HCT116 (cell line): ENCODE results near the gene HS3ST2. TPM values are rescaled to one million over a fixed set of nuclear protein-coding genes. Genes with fewer than 3 reads are reported as not detected.

ENCODE experiments used
- ATAC-seq: fragments of 200-7000 bp; cut with Tn5 transposase; 2 replicates; pipeline ENCODE4 v1.9.1; 2020; ENCODE audit warnings: mild to moderate bottlenecking, moderate library complexity
- BruUV-seq: library from RNA; stranded (reverse); fragments of 400-500 nt; replicated peaks from 2 replicates; lab custom pipeline; 2021; lab: Mats Ljungman, UMichigan
- CTCF ChIA-PET: fragments of 300-600 bp; sonication (Branson Sonifier 250); formaldehyde crosslinking; loops from one replicate; lab custom pipeline; 2021; ENCODE audit warnings: antibody characterized with exemption; lab: Charles Lee
- POLR2A ChIA-PET: fragments of 300-600, 350-600 bp; sonication (Branson Sonifier 250); formaldehyde crosslinking; loops from one replicate; lab custom pipeline; 2021; ENCODE audit warnings: antibody characterized with exemption; lab: Charles Lee
- RAD21 ChIA-PET, 2 experiments: fragments of 300-600 bp; sonication (Branson Sonifier 250); formaldehyde crosslinking; loops; one replicate each; lab custom pipeline; 2023; ENCODE audit warnings: low total read pairs in 2 of 2; ENCODE audit not compliant: uncharacterized antibody in 2 of 2, unreplicated experiment in 2 of 2, low non-redundant PET in 1 of 2; lab: Charles Lee
- DNase-seq: peaks from one replicate; pipeline ENCODE4 v3.0.0-alpha.2; 2010; ENCODE audit warnings: low read depth, low spot score
- H2AFZ ChIP-seq: fragments of 200-600 bp; shearing (Covaris generic), sonication (generic); 2 replicates; pipeline ENCODE4 v1.6.1; 2017; ENCODE audit warnings: low read depth, mixed run types, mixed read lengths, antibody characterized with exemption, low read length; ENCODE audit not compliant: poor library complexity, severe bottlenecking
- H3K27ac ChIP-seq: 2 replicates; pipeline ENCODE4 v1.5.1; 2012; ENCODE audit warnings: low read depth, low read length
- H3K27me3 ChIP-seq: fragments of 200-600 bp; sonication (generic); 2 replicates; pipeline ENCODE4 v1.6.1; 2016; ENCODE audit warnings: mixed run types, low read length, mixed read lengths; ENCODE audit not compliant: insufficient read depth
- H3K36me3 ChIP-seq, 2 experiments: fragments of 200-500 bp in 1 of 2; fragments of 200-600 bp in 1 of 2; sonication (Bioruptor generic) in 1 of 2; sonication (generic) in 1 of 2; 2 replicates each; pipeline versions ENCODE4 v1.5.1 to v1.6.1; 2014 to 2016; ENCODE audit warnings: low read length in 2 of 2, inconsistent platforms in 1 of 2, mixed read lengths in 1 of 2, mixed run types in 1 of 2; ENCODE audit not compliant: insufficient read depth in 2 of 2, control insufficient read depth in 1 of 2
- H3K4me1 ChIP-seq, 2 experiments: fragments of 200-600 bp in 1 of 2; sonication (generic) in 1 of 2; 2 replicates each; pipeline versions ENCODE4 v1.5.1 to v1.6.1; 2012 to 2017; ENCODE audit warnings: low read length in 2 of 2, inconsistent platforms in 1 of 2, mild to moderate bottlenecking in 1 of 2, mixed read lengths in 1 of 2, mixed run types in 1 of 2, moderate library complexity in 1 of 2; ENCODE audit not compliant: insufficient read depth in 2 of 2, control insufficient read depth in 1 of 2
- H3K4me2 ChIP-seq: fragments of 200-600 bp; sonication (generic); 2 replicates; pipeline ENCODE4 v1.6.1; 2017; ENCODE audit warnings: mixed run types, low read length, mixed read lengths
- H3K4me3 ChIP-seq, 2 experiments: fragments of 200-600 bp in 1 of 2; sonication (generic) in 1 of 2; replicated peaks in 1 of 2; 2 replicates each; pipeline ENCODE4 v1.5.1; 2011 to 2016; ENCODE audit warnings: low read length in 2 of 2, control low read depth in 1 of 2, low read depth in 1 of 2, mild to moderate bottlenecking in 1 of 2, mixed read lengths in 1 of 2, mixed run types in 1 of 2
- H3K79me2 ChIP-seq: fragments of 200-600 bp; sonication (generic); 2 replicates; pipeline ENCODE4 v1.6.1; 2017; ENCODE audit warnings: mild to moderate bottlenecking, mixed run types, low read length, moderate library complexity, mixed read lengths; ENCODE audit not compliant: insufficient read depth
- H3K9ac ChIP-seq: fragments of 200-600 bp; sonication (generic); 2 replicates; pipeline ENCODE4 v1.6.1; 2016; ENCODE audit warnings: low read length, mixed read lengths
- H3K9me2 ChIP-seq: fragments of 200-600 bp; sonication (generic), shearing (Covaris generic); 2 replicates; pipeline ENCODE4 v1.6.1; 2017; ENCODE audit warnings: mixed run types, mild to moderate bottlenecking, moderate library complexity; ENCODE audit not compliant: insufficient read depth
- H3K9me3 ChIP-seq, 2 experiments: fragments of 200-500 bp in 1 of 2; fragments of 200-600 bp in 1 of 2; sonication (Bioruptor generic) in 1 of 2; sonication (generic) in 1 of 2; 2 replicates each; pipeline ENCODE4 v1.6.1; 2014 to 2017; ENCODE audit warnings: low read length in 2 of 2, mixed read lengths in 2 of 2, inconsistent platforms in 1 of 2, low read depth in 1 of 2, mild to moderate bottlenecking in 1 of 2, mixed run types in 1 of 2, moderate library complexity in 1 of 2; ENCODE audit not compliant: control insufficient read depth in 1 of 2, insufficient read depth in 1 of 2
- H4K20me1 ChIP-seq: fragments of 200-600 bp; sonication (generic), shearing (Covaris generic); 2 replicates; pipeline ENCODE4 v1.6.1; 2017; ENCODE audit warnings: mixed run types, mild to moderate bottlenecking, moderate library complexity; ENCODE audit not compliant: insufficient read depth
- CEBPB ChIP-seq: IDR thresholded peaks from 2 replicates; pipeline ENCODE4 v1.6.1; 2012; ENCODE audit warnings: low read depth
- EGR1 ChIP-seq: IDR thresholded peaks from 2 replicates; pipeline ENCODE4 v1.6.1; 2012; ENCODE audit warnings: low read depth
- ELF1 ChIP-seq: IDR thresholded peaks from 2 replicates; pipeline ENCODE4 v1.6.1; 2012; ENCODE audit warnings: low read depth, borderline replicate concordance
- FOSL1 ChIP-seq: IDR thresholded peaks from 2 replicates; pipeline ENCODE4 v1.6.1; 2012; ENCODE audit warnings: low read depth
- JUND ChIP-seq: IDR thresholded peaks from 2 replicates; pipeline ENCODE4 v1.6.1; 2012
- SP1 ChIP-seq: IDR thresholded peaks from 2 replicates; pipeline ENCODE4 v1.6.1; 2012; ENCODE audit warnings: low read depth
- SRF ChIP-seq: IDR thresholded peaks from 2 replicates; pipeline ENCODE4 v1.6.1; 2012; ENCODE audit warnings: low read depth
- YY1 ChIP-seq: IDR thresholded peaks from 2 replicates; pipeline ENCODE4 v1.6.1; 2011; ENCODE audit warnings: low read length, low read depth, moderate library complexity, mild to moderate bottlenecking; ENCODE audit not compliant: insufficient replicate concordance; ENCODE audit errors: extremely low read depth
- ZNF274 ChIP-seq: fragments of 200-500 bp; sonication (Bioruptor generic); IDR thresholded peaks from 2 replicates; pipeline ENCODE4 v1.6.1; 2014; ENCODE audit warnings: mild to moderate bottlenecking, low read depth, low read length, inconsistent platforms
- intact Hi-C: fragments of 100-400 bp; cut with micrococcal nuclease; formaldehyde crosslinking; loops from 2 replicates; pipeline ENCODE4 v1.10.0; 2022
- total RNA-seq: library from RNA; stranded (reverse); gene quantifications from one replicate; pipeline ENCODE4 v1.2.1, GENCODE V29; 2021; ENCODE audit not compliant: unreplicated experiment
- TF ChIP-seq, protein P1 (sequence below), 3 experiments: fragments of 200-600 bp in 1 of 3; sonication (generic) in 1 of 3; IDR thresholded peaks in 2 of 3; conservative IDR thresholded peaks in 1 of 3; 2 replicates each; pipeline ENCODE4 v1.5.1; 2012 to 2017; ENCODE audit warnings: low read depth in 2 of 3, low read length in 2 of 3, antibody characterized with exemption in 1 of 3, borderline replicate concordance in 1 of 3, control low read depth in 1 of 3, mild to moderate bottlenecking in 1 of 3, mixed read lengths in 1 of 3, mixed run types in 1 of 3, moderate library complexity in 1 of 3; ENCODE audit not compliant: insufficient read depth in 1 of 3
- TF ChIP-seq, protein P2 (sequence below): IDR thresholded peaks from 2 replicates; pipeline ENCODE4 v1.6.1; 2012; ENCODE audit warnings: low read depth
- TF ChIP-seq, protein P3 (sequence below): IDR thresholded peaks from 2 replicates; pipeline ENCODE4 v1.6.1; 2012

The HS3ST2 gene
- total RNA-seq, 1 experiment from 2014 or later, result not detected

DNA sequence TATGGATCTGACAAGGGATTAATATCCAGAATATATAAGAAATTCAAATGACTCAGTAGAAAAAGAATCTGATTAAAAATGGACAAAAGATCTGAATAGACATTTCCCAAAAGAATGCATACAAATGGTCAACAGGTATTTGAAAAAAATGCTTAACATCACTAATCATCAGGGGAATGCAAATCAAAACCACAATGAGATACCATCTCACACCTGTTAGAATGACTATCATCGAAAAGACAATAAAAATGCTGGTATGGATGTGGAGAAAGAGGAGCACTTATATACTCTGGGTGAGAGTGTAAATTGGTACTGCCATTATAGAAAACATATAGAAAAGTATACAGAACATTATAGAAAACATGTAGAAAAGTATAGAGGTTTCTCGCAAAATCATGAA, 16.4 kb upstream of the HS3ST2 start (continued):
- TF ChIP-seq EGR1 (no peak), ELF1 (no peak), CEBPB (no peak)

DNA sequence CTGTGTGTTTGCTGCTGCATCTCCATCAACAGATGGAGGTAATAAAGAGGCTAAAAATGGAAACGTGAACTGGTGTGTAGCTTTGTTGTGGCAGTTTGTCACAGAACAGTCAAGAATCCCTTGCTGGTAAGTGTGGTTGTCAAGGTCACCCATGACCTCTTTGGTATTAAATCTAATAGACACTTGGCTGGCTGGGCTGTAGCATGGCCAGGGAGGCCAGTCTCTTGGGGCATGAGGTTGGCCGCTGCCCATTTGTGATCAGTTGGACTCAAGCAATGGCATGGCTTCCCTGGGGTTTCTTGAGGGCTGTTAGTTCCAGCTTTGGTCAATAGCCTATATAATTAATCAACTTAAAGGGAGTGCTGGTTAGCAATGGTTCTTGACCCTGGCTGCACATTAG, 14.8 kb upstream of the HS3ST2 start:
- no TSS peak for BruUV-seq

DNA sequence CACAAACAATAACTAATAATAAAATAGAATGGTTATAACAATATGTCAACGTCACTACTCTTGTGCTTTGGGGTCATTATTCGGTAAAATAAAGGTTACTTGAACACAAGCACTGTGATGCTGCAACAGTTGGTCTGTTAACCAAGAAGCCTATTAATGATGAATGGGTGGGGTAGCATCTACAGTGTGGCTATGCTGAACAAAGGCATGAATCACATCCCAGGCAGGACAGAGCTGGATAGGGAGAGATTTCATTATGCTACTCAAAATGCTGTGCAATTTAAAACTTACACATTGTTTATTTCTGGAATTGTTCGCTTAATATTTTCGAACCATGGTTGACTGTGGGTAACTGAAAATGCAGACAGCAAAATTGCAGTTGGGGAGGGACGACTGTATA, 9.1 kb upstream of the HS3ST2 start:
- no peaks in the 10 kb centered on the region for H3K79me2 ChIP-seq
- ChIA-PET CTCF (no interaction called here), POLR2A (no interaction called here), RAD21 (no interaction called here)
- H3K27me3 ChIP-seq, result peaks cover 37% of the 10 kb centered on the region
- H3K4me1 ChIP-seq, result no peaks in the 10 kb centered on the region
- TF ChIP-seq, protein P1, sequence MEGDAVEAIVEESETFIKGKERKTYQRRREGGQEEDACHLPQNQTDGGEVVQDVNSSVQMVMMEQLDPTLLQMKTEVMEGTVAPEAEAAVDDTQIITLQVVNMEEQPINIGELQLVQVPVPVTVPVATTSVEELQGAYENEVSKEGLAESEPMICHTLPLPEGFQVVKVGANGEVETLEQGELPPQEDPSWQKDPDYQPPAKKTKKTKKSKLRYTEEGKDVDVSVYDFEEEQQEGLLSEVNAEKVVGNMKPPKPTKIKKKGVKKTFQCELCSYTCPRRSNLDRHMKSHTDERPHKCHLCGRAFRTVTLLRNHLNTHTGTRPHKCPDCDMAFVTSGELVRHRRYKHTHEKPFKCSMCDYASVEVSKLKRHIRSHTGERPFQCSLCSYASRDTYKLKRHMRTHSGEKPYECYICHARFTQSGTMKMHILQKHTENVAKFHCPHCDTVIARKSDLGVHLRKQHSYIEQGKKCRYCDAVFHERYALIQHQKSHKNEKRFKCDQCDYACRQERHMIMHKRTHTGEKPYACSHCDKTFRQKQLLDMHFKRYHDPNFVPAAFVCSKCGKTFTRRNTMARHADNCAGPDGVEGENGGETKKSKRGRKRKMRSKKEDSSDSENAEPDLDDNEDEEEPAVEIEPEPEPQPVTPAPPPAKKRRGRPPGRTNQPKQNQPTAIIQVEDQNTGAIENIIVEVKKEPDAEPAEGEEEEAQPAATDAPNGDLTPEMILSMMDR (IDR thresholded peaks at IDR 0.05 in 2 of 3, conservative IDR thresholded peaks at IDR 0.05 in 1 of 3; ENCODE audit: borderline replicate concordance in 1 of 3, insufficient read depth in 1 of 3, low read depth in 2 of 3, low read length in 2 of 3), result no peak
- no peak for TF ChIP-seq EGR1
- TF ChIP-seq, protein P2, sequence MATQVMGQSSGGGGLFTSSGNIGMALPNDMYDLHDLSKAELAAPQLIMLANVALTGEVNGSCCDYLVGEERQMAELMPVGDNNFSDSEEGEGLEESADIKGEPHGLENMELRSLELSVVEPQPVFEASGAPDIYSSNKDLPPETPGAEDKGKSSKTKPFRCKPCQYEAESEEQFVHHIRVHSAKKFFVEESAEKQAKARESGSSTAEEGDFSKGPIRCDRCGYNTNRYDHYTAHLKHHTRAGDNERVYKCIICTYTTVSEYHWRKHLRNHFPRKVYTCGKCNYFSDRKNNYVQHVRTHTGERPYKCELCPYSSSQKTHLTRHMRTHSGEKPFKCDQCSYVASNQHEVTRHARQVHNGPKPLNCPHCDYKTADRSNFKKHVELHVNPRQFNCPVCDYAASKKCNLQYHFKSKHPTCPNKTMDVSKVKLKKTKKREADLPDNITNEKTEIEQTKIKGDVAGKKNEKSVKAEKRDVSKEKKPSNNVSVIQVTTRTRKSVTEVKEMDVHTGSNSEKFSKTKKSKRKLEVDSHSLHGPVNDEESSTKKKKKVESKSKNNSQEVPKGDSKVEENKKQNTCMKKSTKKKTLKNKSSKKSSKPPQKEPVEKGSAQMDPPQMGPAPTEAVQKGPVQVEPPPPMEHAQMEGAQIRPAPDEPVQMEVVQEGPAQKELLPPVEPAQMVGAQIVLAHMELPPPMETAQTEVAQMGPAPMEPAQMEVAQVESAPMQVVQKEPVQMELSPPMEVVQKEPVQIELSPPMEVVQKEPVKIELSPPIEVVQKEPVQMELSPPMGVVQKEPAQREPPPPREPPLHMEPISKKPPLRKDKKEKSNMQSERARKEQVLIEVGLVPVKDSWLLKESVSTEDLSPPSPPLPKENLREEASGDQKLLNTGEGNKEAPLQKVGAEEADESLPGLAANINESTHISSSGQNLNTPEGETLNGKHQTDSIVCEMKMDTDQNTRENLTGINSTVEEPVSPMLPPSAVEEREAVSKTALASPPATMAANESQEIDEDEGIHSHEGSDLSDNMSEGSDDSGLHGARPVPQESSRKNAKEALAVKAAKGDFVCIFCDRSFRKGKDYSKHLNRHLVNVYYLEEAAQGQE, result no peak
- no peak for TF ChIP-seq ELF1
- TF ChIP-seq SRF, result no peak
- no peak for TF ChIP-seq JUND
- TF ChIP-seq, protein P3, sequence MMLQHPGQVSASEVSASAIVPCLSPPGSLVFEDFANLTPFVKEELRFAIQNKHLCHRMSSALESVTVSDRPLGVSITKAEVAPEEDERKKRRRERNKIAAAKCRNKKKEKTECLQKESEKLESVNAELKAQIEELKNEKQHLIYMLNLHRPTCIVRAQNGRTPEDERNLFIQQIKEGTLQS, result no peak
- TF ChIP-seq SP1, result no peak
- H3K9me3 ChIP-seq, result no peaks in the 10 kb centered on the region
- H3K4me3 ChIP-seq, result no peak overlapping the region
- ATAC-seq (no peak), DNase-seq (no peak)
- intact Hi-C loops, result no loop called here
- H3K4me2 ChIP-seq, result no peak overlapping the region
- no peaks in the 10 kb centered on the region for H3K36me3 ChIP-seq
- H2AFZ ChIP-seq, result no peak overlapping the region
- H3K9me2 ChIP-seq, result no peaks in the 10 kb centered on the region
- no peak overlapping the region for H3K27ac ChIP-seq
- no TSS peak for BruUV-seq
- H4K20me1 ChIP-seq, result no peaks in the 10 kb centered on the region
- H3K9ac ChIP-seq, result no peak overlapping the region

More for the DNA sequence above, 14.8 kb upstream of the HS3ST2 start:
- no peak overlapping the region for H3K4me3 ChIP-seq
- H3K4me1 ChIP-seq, result no peaks in the 10 kb centered on the region
- ChIA-PET POLR2A (no interaction called here), RAD21 (no interaction called here), CTCF (no interaction called here)
- intact Hi-C loops, result no loop called here
- no peaks in the 10 kb centered on the region for H3K79me2 ChIP-seq
- H3K4me2 ChIP-seq, result no peak overlapping the region
- H3K27ac ChIP-seq, result no peak overlapping the region
- peaks cover 18% of the 10 kb centered on the region for H3K27me3 ChIP-seq
- H4K20me1 ChIP-seq, result no peaks in the 10 kb centered on the region
- no peaks in the 10 kb centered on the region for H3K9me2 ChIP-seq
- H3K36me3 ChIP-seq, result no peaks in the 10 kb centered on the region; a peak in 1 of 4 replicates
- no peak for DNase-seq
- H3K9ac ChIP-seq, result no peak overlapping the region
- no peak for ATAC-seq
- H2AFZ ChIP-seq, result no peak overlapping the region
- H3K9me3 ChIP-seq, result 0 out of 4 replicates have a peak, but pooled peaks cover 0 to 3% of the 10 kb centered on the region in 2 experiments
- TF ChIP-seq YY1 (no peak), ZNF274 (no peak), CEBPB (no peak), FOSL1 (no peak), ELF1 (no peak)
- TF ChIP-seq, protein P3, result no peak
